ENCODE measurements around the gene KRT74.
"Not testable (repeated sequence)": the region's sequence is repeated elsewhere in the genome, so short reads cannot be mapped to it uniquely, and the experiment has no call there.

The KRT74 gene

DNA sequence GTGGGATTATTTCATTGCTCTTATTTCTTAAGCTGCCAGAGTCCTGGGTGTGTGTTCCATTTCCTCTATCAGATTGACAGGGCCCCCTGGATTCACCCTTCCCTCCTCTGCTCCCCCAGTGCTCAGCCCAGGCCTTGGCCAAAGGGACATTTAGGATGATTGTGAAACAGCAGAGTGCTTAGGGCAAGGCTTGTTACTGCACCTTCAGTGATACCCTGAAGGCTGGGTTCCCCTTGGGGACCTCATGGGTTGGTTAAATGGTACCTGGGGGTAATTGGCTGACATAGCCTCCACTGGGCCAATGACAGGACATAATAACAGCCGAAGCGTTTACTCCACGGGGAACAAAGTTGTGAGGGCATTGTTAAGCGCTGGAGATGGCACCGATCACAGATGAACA is 28.9 kb upstream of the KRT74 start:
- no peak for DNase-seq (ENCODE audit: low read depth, low spot score)

DNA sequence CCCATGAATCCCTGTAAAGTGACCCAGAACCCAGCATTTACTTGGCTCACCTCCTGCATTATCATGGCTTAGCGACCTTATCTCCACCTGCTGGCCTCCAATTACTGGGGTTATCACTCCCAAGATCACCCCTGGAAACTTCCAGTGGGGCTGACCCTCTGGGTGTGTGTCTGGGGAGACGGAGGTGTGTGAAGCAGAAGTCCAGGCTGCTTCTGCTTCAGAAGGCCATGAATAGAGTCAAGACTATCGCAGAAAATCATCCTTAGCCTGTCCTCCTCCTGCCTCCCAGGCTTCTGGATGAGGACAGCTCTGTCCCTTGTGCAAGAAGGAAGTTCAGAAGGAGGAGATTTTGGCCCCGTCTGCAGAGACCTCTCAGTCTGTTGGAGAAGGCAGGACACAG is 28.0 kb upstream of the KRT74 start:
- DNase-seq (ENCODE audit: low read depth, low spot score), result no peak

DNA sequence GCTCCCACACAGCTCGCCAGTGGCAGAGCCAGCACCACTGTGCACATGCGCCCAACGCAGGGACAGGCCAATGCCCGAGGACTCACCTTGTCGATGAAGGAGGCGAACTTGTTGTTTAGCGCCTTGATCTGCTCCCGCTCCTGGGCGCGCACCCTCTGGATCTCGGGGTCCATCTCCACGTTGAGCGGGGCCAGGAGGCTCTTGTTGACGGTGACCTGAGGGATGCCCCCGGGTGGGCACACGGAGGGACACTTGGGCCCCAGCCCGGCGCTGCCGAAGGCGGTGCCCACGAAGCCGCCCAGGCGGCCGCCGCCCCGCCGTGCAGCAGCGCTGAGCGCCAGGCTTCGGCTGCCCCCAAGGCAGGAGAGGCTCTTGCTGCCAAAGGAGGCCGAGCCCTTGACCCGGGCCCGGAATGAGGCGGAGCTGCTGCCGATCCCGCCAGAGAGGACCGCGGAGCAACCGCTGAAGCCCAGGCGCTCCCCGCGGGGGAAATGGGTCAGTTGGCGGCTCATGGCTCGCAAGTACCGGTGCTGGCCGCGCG is 27.4 kb upstream of the KRT74 start, which contains the start of gene KRT72:
Gene KRT72 (minus strand): TSS at position 523 of the 541 bp plus-strand sequence. CDS start 11 bp downstream, at position 512.
- no peak for DNase-seq (ENCODE audit: low read depth, low spot score)

DNA sequence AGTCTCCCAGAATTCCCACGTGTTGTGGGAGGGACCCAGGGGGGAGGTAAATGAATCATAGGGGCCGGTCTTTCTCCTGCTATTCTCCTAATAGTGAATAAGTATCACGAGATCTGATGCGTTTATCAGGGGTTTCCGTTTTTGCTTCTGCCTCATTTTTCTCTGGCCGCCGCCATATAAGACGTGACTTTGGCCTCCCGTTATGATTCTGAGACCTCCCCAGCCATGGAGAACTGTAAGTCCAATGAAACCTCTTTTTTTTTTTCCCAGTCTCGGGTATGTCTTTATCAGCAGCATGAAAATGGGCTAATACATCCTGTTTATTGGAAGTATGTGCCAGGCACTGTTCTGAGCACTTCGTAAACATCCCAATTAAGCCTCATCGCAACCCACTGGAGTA is 26.8 kb upstream of the KRT74 start:
- DNase-seq (ENCODE audit: low read depth, low spot score), result no peak

DNA sequence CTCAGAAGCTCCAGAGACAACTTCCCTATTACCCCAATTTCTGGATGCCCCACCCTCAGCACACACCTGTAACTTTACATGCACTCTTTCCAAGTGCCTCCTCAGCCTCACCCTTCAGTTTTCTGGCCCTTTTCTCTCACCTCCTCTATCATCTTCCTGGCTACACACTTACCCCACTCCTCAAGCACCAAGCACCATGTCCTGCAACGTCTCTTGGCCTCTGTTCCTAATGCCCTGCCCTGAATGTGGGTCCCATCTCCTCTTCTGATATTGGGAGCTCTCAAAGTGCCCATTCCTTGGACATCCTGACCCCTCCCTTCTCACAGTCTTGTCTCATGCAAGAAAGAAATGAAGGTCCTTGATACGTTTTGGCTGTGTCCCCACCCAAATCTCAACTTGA is 26.4 kb upstream of the KRT74 start:
- DNase-seq (ENCODE audit: low read depth, low spot score), result no peak

DNA sequence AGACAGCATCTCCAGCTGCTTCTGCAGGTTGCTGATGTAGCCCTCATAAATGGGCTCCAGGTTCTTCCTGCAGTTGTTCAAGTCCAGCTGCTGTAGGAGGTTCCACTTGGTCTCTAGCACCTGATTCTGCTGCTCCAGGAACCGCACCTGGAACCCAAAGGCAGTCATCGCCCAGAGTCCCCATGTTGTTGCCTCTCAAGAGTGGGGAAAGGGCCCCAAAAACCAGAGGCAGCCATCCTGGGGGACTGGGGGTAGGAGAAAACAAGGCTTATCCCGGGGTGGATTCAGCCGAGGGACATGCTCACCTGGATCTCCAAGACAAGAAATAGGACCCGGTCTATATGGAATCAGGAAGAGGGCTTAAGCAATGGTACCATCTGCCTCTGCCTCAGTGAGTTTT is 25.3 kb upstream of the KRT74 start:
- DNase-seq (ENCODE audit: low read depth, low spot score), result no peak

DNA sequence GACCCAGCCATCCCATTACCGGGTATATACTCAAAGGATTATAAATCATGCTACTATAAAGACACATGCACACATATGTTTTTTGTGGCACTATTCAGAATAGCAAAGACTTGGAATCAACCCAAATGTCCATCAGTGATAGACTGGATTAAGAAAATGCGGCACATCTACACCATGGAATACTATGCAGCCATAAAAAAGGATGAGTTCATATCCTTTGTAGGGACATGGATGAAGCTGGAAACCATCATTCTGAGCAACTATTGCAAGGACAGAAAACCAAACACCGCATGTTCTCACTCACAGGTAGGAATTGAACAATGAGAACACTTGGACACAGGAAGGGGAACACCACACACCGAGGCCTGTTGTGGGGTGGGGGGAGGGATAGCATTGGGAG is 20.6 kb upstream of the KRT74 start:
- not testable (repeated sequence) for DNase-seq (ENCODE audit: low read depth, low spot score)

DNA sequence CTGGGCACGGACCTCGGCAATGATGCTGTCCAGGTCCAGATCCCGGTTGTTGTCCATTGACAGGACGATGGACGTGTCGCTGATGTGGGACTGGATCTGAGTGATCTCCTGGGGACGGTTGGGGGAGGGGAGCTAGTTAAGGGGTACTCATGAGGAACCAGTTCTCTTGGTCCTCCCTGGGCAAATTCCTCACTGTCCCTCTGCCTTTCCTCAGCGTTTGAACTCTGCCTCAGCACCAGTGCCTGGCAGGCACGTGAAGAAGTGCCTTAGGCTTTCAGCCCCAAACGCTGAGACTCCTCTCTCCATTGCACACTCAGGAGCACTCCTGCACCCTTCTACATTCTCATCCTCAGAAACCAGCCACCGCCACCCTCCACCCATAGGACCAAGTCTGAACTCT is 17.9 kb upstream of the KRT74 start:
- no peak for DNase-seq (ENCODE audit: low read depth, low spot score)

DNA sequence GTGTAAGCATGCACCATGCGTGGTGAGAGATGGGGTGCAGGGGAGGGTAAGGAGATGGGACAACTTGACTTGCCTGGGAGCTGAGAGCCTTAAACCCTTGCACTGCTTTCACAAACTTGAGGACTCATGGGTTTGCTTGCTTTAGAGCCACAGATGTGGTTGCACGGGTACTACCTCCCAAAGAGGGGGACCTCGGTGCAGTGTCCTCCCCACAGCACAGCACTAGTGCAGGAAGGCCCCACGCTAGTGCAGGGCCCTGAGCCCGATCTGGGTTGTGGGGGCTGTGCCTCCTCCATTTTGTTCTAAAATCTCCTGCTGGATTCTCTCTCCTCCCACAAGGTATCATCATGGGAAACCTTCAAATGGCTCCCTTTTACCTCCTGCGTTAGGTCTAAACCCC is 16.4 kb upstream of the KRT74 start:
- no peak for DNase-seq (ENCODE audit: low read depth, low spot score)

DNA sequence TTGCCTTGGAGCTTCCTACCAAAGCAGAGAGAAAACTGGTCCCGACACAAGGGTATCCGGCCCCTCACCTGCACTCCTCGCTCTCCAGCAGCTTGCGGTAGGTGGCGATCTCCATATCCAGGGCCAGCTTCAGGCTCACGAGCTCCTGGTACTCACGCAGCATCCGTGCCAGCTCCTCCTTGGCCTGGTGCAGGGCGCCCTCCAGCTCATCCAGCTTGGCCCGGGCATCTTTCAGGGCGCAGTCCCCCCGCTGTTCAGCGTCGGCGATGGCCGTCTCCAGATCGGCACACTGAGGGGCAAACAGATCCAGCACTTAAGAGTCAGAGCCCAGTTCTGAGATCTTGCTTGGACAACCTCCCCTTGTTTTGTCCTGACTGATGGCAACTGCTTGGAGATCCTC is 13.9 kb upstream of the KRT74 start:
- DNase-seq (ENCODE audit: low read depth, low spot score), result peak; percentile 35

DNA sequence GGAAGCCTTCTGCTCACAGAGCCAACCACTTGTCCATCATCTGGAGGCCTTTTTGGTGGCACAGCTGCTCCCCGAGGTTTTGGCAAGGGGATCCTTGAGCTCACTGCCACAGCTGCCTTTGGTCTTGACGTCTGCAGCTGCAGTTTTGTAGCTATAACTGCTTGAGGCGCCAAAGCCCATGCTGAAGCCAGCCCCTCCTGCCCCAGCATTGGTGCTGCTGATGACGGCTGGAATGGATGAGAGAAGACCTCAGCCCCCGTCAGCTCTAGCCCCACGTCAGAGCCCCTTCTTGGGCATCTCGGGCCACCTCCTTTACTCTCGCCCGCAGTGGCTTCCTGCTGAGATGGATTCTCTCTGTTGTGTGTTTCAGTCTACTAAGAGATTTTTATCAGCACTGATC is 12.3 kb upstream of the KRT74 start:
- DNase-seq (ENCODE audit: low read depth, low spot score), result no peak

DNA sequence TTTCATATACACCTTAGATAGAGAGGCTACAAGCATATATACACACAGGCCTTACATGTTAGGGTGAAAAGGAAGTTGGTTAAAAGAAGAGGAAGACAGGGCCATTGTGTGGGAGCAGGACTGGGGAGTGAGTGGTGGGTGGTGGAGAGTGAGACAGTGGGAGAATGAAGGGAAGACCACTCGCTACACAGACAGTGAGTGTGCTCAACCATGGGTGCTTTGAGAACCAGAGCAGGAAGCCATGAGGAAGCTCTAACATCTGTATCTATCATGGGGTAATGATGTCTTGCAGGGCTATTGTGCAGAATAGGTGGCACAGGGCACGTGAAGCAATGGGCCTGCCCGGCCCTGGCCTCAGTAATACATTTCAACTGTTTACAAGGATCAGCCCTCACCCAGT is 11.4 kb upstream of the KRT74 start:
- DNase-seq (ENCODE audit: low read depth, low spot score), result no peak

DNA sequence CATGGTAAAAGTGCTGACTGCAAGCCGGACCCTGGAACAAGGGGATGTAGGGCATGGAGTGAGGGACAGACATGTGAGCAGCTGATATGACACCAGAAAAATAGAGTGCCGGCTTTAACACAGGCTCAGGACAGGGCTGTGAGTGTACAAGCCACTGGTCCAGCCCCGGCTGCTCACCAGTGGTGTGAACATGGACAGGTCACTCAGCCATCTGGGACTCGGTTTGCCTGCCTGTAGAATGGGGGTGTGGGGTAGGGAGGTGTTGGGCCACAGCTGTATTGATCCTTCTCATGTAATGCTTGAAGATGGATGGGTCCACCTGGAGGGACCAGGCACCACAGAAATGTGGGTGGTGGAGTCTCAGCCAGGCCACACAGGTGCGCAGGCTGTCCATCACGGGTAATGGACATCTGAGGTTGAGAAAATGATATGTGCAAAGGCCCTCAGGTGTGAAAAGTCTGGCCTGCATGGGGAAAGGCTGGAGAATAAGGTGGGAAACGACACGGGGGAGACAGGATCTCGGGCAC is 10.6 kb upstream of the KRT74 start:
- DNase-seq (ENCODE audit: low read depth, low spot score), result no peak

DNA sequence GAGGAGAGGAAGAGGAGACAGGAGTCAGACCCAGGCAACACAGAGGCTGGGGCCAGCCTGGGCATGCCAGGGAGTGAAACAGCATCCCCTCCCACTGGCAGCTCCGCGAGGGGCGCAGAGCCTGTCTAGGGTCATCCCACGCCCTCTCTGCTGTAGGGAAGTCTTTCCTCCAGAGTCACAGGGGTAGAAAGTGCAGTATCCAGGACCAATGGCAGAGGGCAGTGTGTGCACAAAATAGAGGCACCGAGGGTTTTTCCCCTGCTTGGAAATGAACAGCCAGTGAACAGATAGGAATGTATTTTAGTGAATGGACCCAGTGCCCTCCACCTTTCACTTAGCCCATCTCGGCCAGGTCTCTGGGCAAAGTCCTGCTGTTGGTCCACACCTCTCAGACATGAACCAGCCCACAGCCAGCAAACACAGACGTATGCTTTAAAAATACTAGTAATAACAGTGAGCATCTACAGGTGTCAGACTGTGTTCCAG is 9.4 kb upstream of the KRT74 start:
- peak; percentile 78 for DNase-seq (ENCODE audit: low read depth, low spot score)

DNA sequence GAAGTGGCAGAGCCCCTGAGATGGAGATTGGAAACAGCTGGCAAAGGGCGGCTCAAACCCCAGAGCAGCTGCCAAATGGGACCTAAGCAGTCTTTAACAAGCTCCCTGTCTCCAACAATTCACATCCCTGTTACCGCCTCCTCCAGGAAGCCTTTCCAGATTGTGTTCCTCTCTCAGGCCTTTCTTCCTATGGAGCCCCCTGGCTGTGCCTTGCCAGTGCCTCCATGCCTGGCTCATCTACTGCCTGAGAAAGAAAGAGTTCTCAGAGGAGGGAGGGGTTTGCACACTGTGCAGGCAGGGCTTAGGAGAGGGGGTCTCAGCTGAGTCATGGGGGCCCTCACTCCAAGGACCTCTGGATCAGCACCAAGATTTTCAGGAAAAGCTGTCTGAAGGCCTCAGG is 8.8 kb upstream of the KRT74 start:
- DNase-seq (ENCODE audit: low read depth, low spot score), result no peak

DNA sequence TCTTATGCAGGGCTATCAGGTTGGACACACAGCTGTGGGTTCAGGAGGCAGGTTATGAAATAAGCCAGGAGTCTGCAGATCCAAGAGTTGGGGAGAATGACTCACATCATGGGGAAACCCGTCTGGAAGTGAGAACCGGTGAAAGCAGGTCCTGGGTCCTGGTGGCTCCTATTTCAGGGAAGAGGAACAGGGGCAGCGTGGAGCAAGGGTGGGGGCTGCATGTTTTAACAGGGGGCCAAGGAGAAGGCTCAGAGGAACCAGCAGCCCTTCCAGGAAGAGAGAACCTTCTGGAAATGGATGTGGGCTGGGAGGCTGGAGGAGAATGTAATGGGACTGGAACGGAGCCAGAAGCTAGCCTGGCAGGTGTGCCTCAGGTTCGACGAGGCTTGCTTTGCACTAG is 7.8 kb upstream of the KRT74 start:
- DNase-seq (ENCODE audit: low read depth, low spot score), result no peak

DNA sequence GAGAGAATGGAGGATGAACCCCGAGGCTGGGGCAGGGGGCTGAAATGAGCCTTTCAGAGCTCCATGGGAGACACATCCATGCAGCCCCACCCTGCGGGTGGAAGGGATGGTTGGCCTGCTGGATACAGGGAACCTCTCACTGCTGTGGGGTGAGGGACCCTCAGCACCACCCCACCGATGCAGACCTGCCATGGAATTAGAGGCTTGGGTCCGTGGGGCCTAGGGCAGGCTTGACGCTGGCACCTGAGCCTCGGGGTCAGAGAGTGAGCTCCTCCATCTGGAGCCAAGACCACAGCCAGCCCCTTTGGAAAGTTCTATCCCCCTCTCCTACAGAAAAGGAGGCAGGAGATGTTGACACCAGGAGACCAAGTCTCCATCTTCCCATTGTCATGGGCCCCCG is 7.4 kb upstream of the KRT74 start:
- no peak for DNase-seq (ENCODE audit: low read depth, low spot score)

DNA sequence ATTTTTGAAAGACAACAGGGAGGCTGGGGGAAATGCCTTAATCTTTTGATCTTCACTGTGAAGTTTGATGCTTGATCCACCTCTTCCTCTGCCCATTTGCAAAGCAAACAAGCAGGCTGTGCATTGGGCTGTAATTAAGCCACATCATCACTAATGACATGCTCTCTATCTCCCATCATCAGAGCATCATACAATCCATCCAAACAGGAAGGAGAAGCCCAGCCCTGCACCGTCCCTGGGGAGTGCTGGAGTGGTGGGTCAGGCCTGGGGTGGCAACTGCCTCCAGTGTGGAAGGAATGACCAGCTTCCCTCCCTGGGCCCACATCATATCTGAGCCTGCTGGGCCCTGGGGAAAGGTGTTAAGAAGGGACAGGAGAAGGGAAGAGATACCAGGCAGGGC is 6.9 kb upstream of the KRT74 start:
- DNase-seq (ENCODE audit: low read depth, low spot score), result no peak

DNA sequence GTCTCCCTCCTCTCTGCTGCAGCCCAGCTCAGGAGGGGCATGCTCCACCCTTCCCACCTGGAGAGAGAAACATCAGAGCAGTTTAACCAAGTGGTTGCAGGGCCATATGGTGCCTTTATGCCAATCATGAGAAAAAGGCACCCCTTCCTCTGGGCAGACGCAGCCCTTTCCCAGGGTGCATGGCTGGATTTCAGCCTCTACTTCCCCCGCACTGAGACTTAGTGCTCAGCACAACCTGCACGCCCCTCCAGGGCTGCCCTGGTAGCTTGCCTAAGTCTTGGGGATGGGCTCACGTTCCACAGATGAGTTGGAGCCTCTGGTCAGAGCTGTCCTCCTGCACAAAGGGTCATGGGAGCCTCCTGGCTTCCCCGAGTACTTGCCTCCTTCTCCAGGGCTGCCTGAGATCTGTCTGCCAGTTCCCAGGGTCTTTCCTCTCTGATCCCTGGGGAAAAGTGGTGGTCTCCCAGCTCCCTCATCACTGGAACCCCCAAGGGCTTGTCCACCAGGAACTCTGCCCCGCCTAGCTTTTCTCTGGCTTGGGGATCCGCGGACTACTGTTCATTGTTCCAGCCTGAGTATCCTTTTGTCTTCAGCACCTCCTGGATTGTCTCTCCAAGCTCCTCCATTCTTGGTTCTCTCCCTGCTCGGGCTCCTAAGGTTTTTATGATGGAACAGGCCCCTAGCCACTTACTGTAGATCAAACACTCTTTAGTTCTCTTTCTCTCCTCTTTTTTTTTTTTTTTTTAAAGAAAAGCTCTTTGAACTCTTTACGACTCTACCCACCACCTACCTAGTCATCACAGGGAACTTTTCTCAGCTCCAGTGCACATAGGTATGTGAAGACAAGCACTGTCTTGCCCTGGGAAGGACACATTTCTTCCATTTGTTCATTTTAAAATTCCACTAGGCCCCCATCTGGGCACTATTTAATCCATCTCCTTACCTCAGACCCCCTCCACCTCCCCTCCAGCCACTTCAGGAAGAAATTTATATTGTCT is 6.1 kb upstream of the KRT74 start:
- DNase-seq (ENCODE audit: low read depth, low spot score), result no peak

DNA sequence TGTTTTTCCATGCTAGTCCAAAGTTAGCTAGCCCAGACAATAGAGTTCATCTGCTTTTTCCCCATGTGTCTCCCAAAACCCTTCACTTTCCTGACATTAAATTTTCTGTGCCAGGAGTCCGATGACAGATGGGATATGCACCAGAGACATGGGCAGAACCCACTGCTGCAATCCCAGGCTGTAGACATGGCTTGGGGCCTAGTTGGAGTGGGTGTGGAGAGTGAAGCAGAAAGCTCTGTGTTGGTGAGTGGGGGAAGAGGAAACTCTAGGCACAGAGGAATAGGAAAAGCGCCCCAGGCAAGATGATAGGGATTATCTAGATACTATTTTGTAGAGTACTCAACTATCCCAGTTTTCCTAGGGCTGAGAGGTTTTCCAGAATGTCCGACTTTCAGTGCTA is 4.8 kb upstream of the KRT74 start:
- DNase-seq (ENCODE audit: low read depth, low spot score), result no peak

DNA sequence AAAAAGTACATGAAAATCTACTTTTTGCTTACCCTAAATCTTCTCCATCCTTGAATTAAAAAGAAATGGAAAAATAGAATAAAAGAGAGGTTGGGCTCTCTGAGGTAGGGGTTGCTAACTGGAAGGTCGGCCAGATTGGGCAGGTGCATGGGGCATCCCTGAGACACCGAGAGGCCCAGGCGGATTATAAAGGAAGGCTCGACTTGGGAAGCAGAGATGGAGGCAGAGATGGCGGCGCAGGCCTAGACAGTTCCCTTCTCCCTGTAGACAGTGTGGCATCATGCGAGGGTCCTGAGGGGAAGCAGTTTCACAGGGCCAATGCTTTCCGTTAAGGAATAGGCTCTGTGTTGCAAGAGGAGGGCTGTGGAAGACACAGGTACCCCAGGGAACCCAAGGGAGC is 3.7 kb upstream of the KRT74 start:
- DNase-seq (ENCODE audit: low read depth, low spot score), result no peak

DNA sequence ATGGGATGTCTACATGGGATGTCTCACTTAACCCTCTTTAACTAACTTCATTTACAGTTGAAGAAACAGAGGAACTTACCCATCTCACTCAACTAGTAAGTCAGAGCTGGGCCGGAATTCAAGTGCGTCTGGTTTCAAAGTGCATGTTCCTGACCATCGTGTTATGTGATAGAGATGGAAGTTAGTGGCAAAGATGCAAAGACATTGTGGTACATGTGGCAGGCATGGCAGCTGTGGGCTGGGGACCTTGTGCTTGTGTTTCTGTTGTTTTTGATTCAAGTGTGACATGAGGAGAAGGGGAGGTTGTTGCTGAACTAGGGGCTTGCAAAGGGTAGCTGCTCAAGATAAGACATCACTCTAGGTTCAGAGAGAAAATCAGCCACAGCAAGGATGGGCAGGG is 2.3 kb upstream of the KRT74 start:
- DNase-seq (ENCODE audit: low read depth, low spot score), result no peak

DNA sequence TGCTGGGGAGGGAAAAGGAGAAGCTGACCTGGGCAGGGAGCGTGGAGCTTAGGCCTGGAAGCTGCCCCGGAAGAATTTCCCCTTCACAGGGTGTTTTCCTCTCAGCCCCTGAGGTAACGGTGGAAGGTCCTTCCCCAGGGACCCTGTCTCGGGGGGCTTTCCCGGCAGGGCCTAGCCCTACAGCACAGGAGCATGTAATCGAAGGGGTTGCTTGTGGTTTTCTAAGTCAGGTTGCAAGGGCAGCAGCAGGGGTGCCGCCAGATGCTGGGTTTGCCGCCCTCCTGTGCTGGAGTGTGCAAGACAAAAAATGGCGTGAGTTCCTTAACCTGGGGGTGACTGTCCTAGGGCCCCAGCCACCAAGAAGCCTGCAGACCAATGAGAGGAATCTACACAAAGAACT is 1.6 kb upstream of the KRT74 start:
- DNase-seq (ENCODE audit: low read depth, low spot score), result no peak
